H1 (cell line): ENCODE measurements around the gene PRKN. TPM values are rescaled to one million over a fixed set of nuclear protein-coding genes. Genes with fewer than 3 reads are reported as not detected.

Experiments used
- CTCF ChIA-PET: fragments of 300-600 bp; sonication (Branson Sonifier 250); formaldehyde crosslinking; loops from one replicate; lab custom pipeline; 2021; ENCODE audit not compliant: partially characterized antibody; lab: Charles Lee
- POLR2A ChIA-PET: fragments of 300-600 bp; sonication (Branson Sonifier 250); formaldehyde crosslinking; loops from one replicate; lab custom pipeline; 2021; ENCODE audit warnings: inconsistent platforms; ENCODE audit not compliant: partially characterized antibody; lab: Charles Lee
- DNase-seq, 2 experiments: peaks; one replicate each; pipeline versions ENCODE4 v3.0.0 to v3.0.0-alpha.2; 2010 to 2022; ENCODE audit warnings: low spot score in 2 of 2, low read depth in 1 of 2, mixed read lengths in 1 of 2
- FAIRE-seq: peaks from 2 replicates; lab custom pipeline; 2011; peaks lifted over from hg19 to GRCh38; lab: Jason Lieb, UNC
- H2AFZ ChIP-seq: 2 replicates; pipeline ENCODE4 v1.8.1; 2012; ENCODE audit warnings: low read length, inconsistent platforms
- H2AK5ac ChIP-seq: 2 replicates; pipeline ENCODE4 v1.6.1; 2013; ENCODE audit warnings: low read depth, low read length
- H2BK120ac ChIP-seq: replicated peaks from 2 replicates; pipeline ENCODE3; 2013; ENCODE audit warnings: low read depth, low read length, inconsistent platforms
- H2BK12ac ChIP-seq: 2 replicates; pipeline ENCODE4 v1.6.1; 2013; ENCODE audit warnings: low read depth, low read length
- H2BK15ac ChIP-seq: 2 replicates; pipeline ENCODE4 v1.6.1; 2013; ENCODE audit warnings: low read length
- H2BK20ac ChIP-seq: 2 replicates; pipeline ENCODE4 v1.6.1; 2013; ENCODE audit warnings: low read length
- H2BK5ac ChIP-seq: 2 replicates; pipeline ENCODE4 v1.6.1; 2013; ENCODE audit warnings: low read depth, low read length
- H3K14ac ChIP-seq: 2 replicates; pipeline ENCODE4 v1.6.1; 2013; ENCODE audit warnings: inconsistent platforms; ENCODE audit not compliant: insufficient read length
- H3K18ac ChIP-seq: 2 replicates; pipeline ENCODE4 v1.6.1; 2013; ENCODE audit warnings: low read length; ENCODE audit errors: extremely low read depth
- H3K23ac ChIP-seq: 2 replicates; pipeline ENCODE4 v1.6.1; 2013; ENCODE audit warnings: inconsistent platforms; ENCODE audit not compliant: insufficient read length
- H3K23me2 ChIP-seq: 2 replicates; pipeline ENCODE4 v1.6.1; 2013; ENCODE audit warnings: low read depth, low read length
- H3K27ac ChIP-seq: 2 replicates; pipeline ENCODE4 v1.6.1; 2011; ENCODE audit warnings: low read depth, low read length, inconsistent platforms
- H3K27me3 ChIP-seq, 4 experiments: replicated peaks in 1 of 4; 1 replicate in 1 of 4; 2 replicates in 3 of 4; pipeline versions ENCODE4 v1.6.1 to v1.8.1; 2011 to 2013; ENCODE audit warnings: low read length in 3 of 4, mild to moderate bottlenecking in 3 of 4, inconsistent platforms in 2 of 4, mixed read lengths in 2 of 4, moderate library complexity in 1 of 4; ENCODE audit not compliant: control insufficient read depth in 3 of 4, insufficient read depth in 3 of 4; ENCODE audit errors: extremely low read depth in 1 of 4
- H3K36me3 ChIP-seq, 4 experiments: 2 replicates each; pipeline versions ENCODE4 v1.6.1 to v1.8.1; 2011 to 2013; ENCODE audit warnings: mild to moderate bottlenecking in 4 of 4, low read length in 3 of 4, moderate library complexity in 2 of 4, control low read depth in 1 of 4, inconsistent platforms in 1 of 4; ENCODE audit not compliant: insufficient read depth in 4 of 4, control insufficient read depth in 2 of 4
- H3K4ac ChIP-seq: replicated peaks from 2 replicates; pipeline ENCODE3; 2013; ENCODE audit warnings: low read length, low read depth, mixed read lengths, inconsistent platforms; ENCODE audit not compliant: insufficient read length
- H3K4me1 ChIP-seq, 4 experiments: replicated peaks in 1 of 4; 1 replicate in 1 of 4; 2 replicates in 3 of 4; pipeline versions ENCODE4 v1.6.1 to v1.8.1; 2011 to 2013; ENCODE audit warnings: low read length in 3 of 4, inconsistent platforms in 2 of 4, mixed read lengths in 1 of 4; ENCODE audit not compliant: insufficient read depth in 4 of 4, control insufficient read depth in 3 of 4
- H3K4me2 ChIP-seq, 2 experiments: 2 replicates each; pipeline versions ENCODE4 v1.6.1 to v1.8.1; 2011 to 2013; ENCODE audit warnings: low read depth in 2 of 2, low read length in 2 of 2, control low read depth in 1 of 2, inconsistent platforms in 1 of 2, mild to moderate bottlenecking in 1 of 2; ENCODE audit not compliant: insufficient read depth in 1 of 2
- H3K4me3 ChIP-seq, 4 experiments: fragments of 200-600, 300-600 bp in 1 of 4; sonication (generic), shearing (Covaris generic), sonication (Bioruptor Twin) in 1 of 4; 2 replicates each; pipeline versions ENCODE4 v1.5.1 to v1.8.1; 2011 to 2016; ENCODE audit warnings: low read length in 4 of 4, low read depth in 3 of 4, control low read depth in 2 of 4, inconsistent platforms in 2 of 4, mild to moderate bottlenecking in 2 of 4, mixed read lengths in 1 of 4, moderate library complexity in 1 of 4; ENCODE audit not compliant: insufficient read depth in 2 of 4; ENCODE audit errors: extremely low read depth in 1 of 4
- H3K56ac ChIP-seq: replicated peaks from 2 replicates; pipeline ENCODE3; 2013; ENCODE audit warnings: low read depth, mild to moderate bottlenecking, mixed read lengths, low read length, inconsistent platforms; ENCODE audit not compliant: insufficient read length
- H3K79me1 ChIP-seq: 2 replicates; pipeline ENCODE4 v1.6.1; 2013; ENCODE audit warnings: low read depth, low read length, control low read depth
- H3K79me2 ChIP-seq, 2 experiments: 2 replicates each; pipeline versions ENCODE4 v1.6.1 to v1.8.1; 2012 to 2013; ENCODE audit warnings: low read length in 2 of 2, mild to moderate bottlenecking in 2 of 2, inconsistent platforms in 1 of 2; ENCODE audit not compliant: insufficient read depth in 2 of 2, control insufficient read depth in 1 of 2
- H3K9ac ChIP-seq, 4 experiments: replicated peaks in 1 of 4; 1 replicate in 1 of 4; 2 replicates in 3 of 4; pipeline versions ENCODE4 v1.6.1 to v1.8.1; 2011 to 2013; ENCODE audit warnings: low read depth in 3 of 4, low read length in 3 of 4, control low read depth in 2 of 4, mild to moderate bottlenecking in 2 of 4, moderate library complexity in 2 of 4, inconsistent platforms in 1 of 4; ENCODE audit errors: extremely low read depth in 1 of 4
- H3K9me3 ChIP-seq, 2 experiments: 2 replicates each; pipeline versions ENCODE4 v1.6.1 to v1.8.1; 2012 to 2013; ENCODE audit warnings: mild to moderate bottlenecking in 2 of 2, moderate library complexity in 2 of 2, control low read depth in 1 of 2, inconsistent platforms in 1 of 2, low read depth in 1 of 2, low read length in 1 of 2, mixed read lengths in 1 of 2; ENCODE audit not compliant: insufficient read depth in 2 of 2
- H4K20me1 ChIP-seq, 2 experiments: replicated peaks in 1 of 2; 2 replicates each; pipeline versions ENCODE3 to v1.8.1; 2011 to 2013; ENCODE audit warnings: inconsistent platforms in 2 of 2, low read length in 2 of 2, mild to moderate bottlenecking in 1 of 2; ENCODE audit not compliant: insufficient read depth in 2 of 2, control insufficient read depth in 1 of 2
- H4K5ac ChIP-seq: 2 replicates; pipeline ENCODE4 v1.6.1; 2013; ENCODE audit warnings: low read length, low read depth, mixed read lengths, inconsistent platforms; ENCODE audit not compliant: insufficient read length
- H4K8ac ChIP-seq: 2 replicates; pipeline ENCODE4 v1.8.0; 2013; ENCODE audit warnings: mild to moderate bottlenecking, moderate library complexity, low read length, inconsistent platforms; ENCODE audit not compliant: insufficient read depth; ENCODE audit errors: extremely low read depth
- H4K91ac ChIP-seq: replicated peaks from 2 replicates; pipeline ENCODE3; 2013; ENCODE audit warnings: low read length, mixed read lengths, inconsistent platforms; ENCODE audit not compliant: insufficient read length
- CHD2 ChIP-seq: IDR thresholded peaks from 2 replicates; pipeline ENCODE4 v1.6.1; 2012; ENCODE audit warnings: low read length, improper control_type of control experiment
- RFX5 ChIP-seq: IDR thresholded peaks from 2 replicates; pipeline ENCODE4 v1.6.1; 2011; ENCODE audit warnings: low read depth, low read length, improper control_type of control experiment, borderline replicate concordance
- polyA plus RNA-seq, 7 experiments: library from polyadenylated mRNA; depleted of rRNA in 3 of 7; stranded (reverse) in 5 of 7; unstranded in 2 of 7; fragments of >200 nt in 5 of 7; fragments of 200-250 nt in 2 of 7; gene quantifications; 1 replicate in 5 of 7; 2 replicates in 1 of 7; 4 replicates in 1 of 7; pipeline versions ENCODE4 v1.2.1 to v1.2.3, GENCODE V29; 2011 to 2013; ENCODE audit warnings: missing spikeins in 2 of 7, mixed read lengths in 2 of 7
- total RNA-seq: library from RNA; stranded (reverse); fragmentation: NEBNext Ultra II Directional; extraction: Animal tissue kit (Norgen Biotek cat#: 25700); gene quantifications from 2 replicates; pipeline ENCODE4 v1.2.1, GENCODE V29; 2021

The PRKN gene
- total and polyA plus RNA-seq, 2 of the 8 experiments (the other 6 are each of a cell fraction or from before 2014, with no cell fraction given), result 0.13 to 0.29 TPM

- no peak overlapping the region for H3K23ac ChIP-seq
- no peaks in the 10 kb centered on the region for H3K79me1 ChIP-seq
- FAIRE-seq (no peak), DNase-seq (no peak)
- ChIA-PET POLR2A (no interaction called here), CTCF (interaction anchor here (0.6 kb wide), 1 partner anchor 209 kb away, joined by 3 read pairs; no protein-coding TSS in a partner anchor)
- H3K9ac ChIP-seq, result no peak overlapping the region
- no peak for TF ChIP-seq CHD2
- no peak for TF ChIP-seq RFX5
- H3K4me1 ChIP-seq, result peaks cover 0 to 5% (median 3%) of the 10 kb centered on the region in 4 experiments; a peak in 4 of 7 replicates
- H3K4ac ChIP-seq, result no peak overlapping the region
- H2BK120ac ChIP-seq, result no peak overlapping the region
- no peak overlapping the region for H4K8ac ChIP-seq
- H4K91ac ChIP-seq, result no peak overlapping the region
- H4K5ac ChIP-seq, result no peak overlapping the region
- no peak overlapping the region for H3K4me2 ChIP-seq
- no peaks in the 10 kb centered on the region for H4K20me1 ChIP-seq
- no peak overlapping the region for H3K56ac ChIP-seq
- no peak overlapping the region; the same call in none of the 2 replicates for H2AFZ ChIP-seq
- H3K27ac ChIP-seq, result no peak overlapping the region
- no peaks in the 10 kb centered on the region for H3K23me2 ChIP-seq
- no peaks in the 10 kb centered on the region for H3K79me2 ChIP-seq
- no peaks in the 10 kb centered on the region for H3K9me3 ChIP-seq
- H3K4me3 ChIP-seq, result no peak overlapping the region
- no peak overlapping the region for H2BK12ac ChIP-seq
- no peak overlapping the region for H2BK20ac ChIP-seq
- H3K36me3 ChIP-seq, result no peaks in the 10 kb centered on the region
- H2BK15ac ChIP-seq, result no peak overlapping the region
- H2AK5ac ChIP-seq, result no peak overlapping the region
- H2BK5ac ChIP-seq, result no peak overlapping the region
- no peak overlapping the region for H3K14ac ChIP-seq
- H3K18ac ChIP-seq, result 0 out of 2 replicates have a peak overlapping the region, but pooled peaks have one; percentile 19
- H3K27me3 ChIP-seq, result no peaks in the 10 kb centered on the region; a peak in 1 of 7 replicates
Observed at GRCh38 chr6:161943561-161943960, 784.0 kb downstream of the PRKN start.
